ENCODE results near the gene PTPN1.

The PTPN1 gene

DNA sequence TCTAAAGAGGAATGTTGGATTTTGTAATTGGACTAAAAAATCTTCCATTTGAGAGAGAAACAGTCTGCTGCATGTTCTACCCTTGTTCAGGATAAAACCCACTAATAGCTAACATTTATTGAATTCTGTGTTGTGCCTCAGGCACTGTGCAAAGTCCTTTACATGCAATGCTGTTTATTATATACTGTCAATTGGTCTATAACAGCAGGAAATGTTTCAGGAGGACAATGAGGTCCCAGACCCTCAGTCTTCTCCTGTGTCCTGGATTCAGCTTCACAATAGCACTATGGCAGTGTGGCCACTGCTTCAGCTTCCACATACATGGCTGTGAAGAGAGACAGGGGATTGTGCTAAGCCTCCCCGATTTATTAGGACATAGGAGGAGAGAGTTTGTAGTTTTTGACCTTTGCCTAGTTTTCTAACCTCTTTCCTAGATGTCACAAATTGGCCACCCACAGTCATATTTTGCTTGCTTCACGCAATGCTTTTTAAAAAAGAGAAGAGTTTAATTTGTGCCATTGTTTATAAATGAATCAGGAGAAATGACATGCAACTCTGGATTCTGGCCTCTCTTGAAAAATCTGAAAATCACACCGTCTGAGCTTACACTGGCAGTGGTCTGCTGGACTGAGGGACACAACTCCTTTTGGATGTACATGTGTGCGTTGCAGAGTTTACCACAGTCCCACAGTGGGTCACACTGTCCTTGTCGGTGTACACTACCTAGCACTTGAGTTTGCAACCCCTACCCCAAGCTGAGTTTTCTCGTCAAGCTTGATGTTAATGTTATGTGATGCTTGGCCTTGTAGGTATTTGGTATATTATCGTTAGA, 11.3 kb downstream of the PTPN1 start:
- intact Hi-C loops (cut with DNase I; ENCODE audit: low total_unique reads), result no loop called here
- TF ChIP-seq, protein P1, sequence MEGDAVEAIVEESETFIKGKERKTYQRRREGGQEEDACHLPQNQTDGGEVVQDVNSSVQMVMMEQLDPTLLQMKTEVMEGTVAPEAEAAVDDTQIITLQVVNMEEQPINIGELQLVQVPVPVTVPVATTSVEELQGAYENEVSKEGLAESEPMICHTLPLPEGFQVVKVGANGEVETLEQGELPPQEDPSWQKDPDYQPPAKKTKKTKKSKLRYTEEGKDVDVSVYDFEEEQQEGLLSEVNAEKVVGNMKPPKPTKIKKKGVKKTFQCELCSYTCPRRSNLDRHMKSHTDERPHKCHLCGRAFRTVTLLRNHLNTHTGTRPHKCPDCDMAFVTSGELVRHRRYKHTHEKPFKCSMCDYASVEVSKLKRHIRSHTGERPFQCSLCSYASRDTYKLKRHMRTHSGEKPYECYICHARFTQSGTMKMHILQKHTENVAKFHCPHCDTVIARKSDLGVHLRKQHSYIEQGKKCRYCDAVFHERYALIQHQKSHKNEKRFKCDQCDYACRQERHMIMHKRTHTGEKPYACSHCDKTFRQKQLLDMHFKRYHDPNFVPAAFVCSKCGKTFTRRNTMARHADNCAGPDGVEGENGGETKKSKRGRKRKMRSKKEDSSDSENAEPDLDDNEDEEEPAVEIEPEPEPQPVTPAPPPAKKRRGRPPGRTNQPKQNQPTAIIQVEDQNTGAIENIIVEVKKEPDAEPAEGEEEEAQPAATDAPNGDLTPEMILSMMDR (IDR thresholded peaks at IDR 0.05), result no peak
- no peaks in the 10 kb centered on the region for H3K27me3 ChIP-seq
- no peak overlapping the region for H3K4me3 ChIP-seq
- DNase-seq, result no peak
- H3K36me3 ChIP-seq, result no peaks in the 10 kb centered on the region
- no peaks in the 10 kb centered on the region for H3K9me3 ChIP-seq
- H3K27ac ChIP-seq, result no peak overlapping the region
- peaks cover 0 to 66% (median 22%) of the 10 kb centered on the region in 4 donors for H3K4me1 ChIP-seq

DNA sequence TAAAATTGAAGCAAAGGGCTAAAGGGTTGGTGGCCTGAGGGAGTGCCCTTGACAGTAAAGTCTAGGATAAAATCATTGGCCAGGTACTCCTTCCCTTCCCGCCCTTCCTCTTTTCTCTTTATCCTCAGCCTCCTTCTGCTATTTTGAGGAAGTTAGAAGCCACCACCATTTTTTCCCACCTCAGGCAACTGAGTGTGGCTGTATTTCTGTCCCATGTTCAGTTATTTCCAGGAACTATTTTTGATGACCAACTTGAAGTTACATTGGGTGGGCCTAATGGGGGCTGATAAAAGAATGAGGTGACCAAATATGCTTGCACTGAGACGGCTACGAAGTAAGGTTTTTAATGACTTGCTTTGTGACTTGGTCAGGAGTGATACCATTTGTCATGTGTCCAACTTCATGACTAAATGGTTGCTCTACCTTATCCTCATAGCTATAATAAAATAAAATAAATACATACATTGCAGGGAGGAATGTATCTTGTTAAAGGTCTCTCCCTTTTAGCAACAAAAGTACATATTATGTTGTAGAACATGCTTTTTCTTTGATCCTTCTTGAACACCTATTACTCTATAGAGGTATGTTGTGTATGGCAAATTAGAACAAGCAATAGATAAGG, 12.0 kb downstream of the PTPN1 start:
- intact Hi-C loops (cut with DNase I; ENCODE audit: low total_unique reads), result no loop called here
- Histone ChIP-seq H3K9me3 (no peaks in the 10 kb centered on the region), H3K36me3 (no peaks in the 10 kb centered on the region), H3K27me3 (no peaks in the 10 kb centered on the region), H3K27ac (no peak overlapping the region), H3K4me3 (no peak overlapping the region), H3K4me1 (peaks cover 0 to 65% (median 22%) of the 10 kb centered on the region in 4 donors)
- TF ChIP-seq, protein P1 (IDR thresholded peaks at IDR 0.05), result no peak
- no peak for DNase-seq

DNA sequence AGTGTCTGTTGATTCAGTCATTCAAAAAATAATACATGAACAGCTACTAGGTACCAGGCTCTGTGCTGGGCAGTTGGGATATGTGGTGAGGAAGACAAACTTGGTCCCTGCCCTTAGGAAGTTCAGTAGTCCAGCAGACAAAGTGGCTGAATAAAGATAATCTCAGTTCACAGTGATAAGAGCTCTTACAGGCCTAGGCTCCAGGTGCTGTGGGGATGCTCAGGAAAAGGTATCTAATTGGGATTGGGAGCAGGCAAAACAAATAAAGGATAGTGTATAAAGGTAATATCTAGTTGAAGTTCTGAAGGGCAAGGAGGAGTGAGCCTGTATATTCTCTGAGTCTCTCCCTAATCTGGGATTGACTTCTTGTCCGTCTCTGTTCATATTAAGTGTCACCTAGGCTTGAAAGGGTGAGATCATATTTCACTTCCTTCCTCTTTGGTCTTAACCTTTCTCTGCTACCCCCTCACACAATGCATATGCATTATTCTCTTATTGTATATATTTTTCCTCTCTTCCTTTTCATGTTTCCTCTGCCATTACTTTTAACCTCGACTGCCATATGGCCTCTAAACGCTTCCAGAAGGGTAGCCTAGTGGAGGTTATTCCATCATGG, 13.5 kb downstream of the PTPN1 start:
- Histone ChIP-seq H3K4me1 (peaks cover 0 to 63% (median 19%) of the 10 kb centered on the region in 4 donors), H3K9me3 (no peaks in the 10 kb centered on the region), H3K36me3 (no peaks in the 10 kb centered on the region), H3K27ac (no peak overlapping the region), H3K4me3 (no peak overlapping the region), H3K27me3 (no peaks in the 10 kb centered on the region)
- no peak for DNase-seq
- TF ChIP-seq, protein P1 (IDR thresholded peaks at IDR 0.05), result no peak
- intact Hi-C loops (cut with DNase I; ENCODE audit: low total_unique reads), result no loop called here

DNA sequence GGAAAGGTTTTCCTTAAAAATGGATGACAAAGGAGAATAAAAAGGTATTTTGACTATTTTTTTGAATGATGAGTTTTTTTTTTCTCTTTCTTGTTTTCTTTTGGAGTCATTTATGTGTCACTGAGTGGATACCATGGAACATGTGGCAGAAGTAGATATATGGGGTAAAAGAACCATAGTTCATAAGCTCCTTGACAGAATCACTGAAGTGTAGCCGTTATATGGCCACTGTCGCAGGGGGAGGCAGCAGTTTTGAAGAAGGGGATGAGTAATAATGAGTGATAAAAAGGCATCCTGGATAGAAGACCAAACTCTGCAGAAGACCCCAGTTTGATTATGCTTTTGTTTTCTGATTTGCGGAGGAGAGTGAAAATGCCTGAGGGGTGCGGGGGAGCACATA, 15.5 kb downstream of the PTPN1 start:
- Histone ChIP-seq H3K36me3 (no peaks in the 10 kb centered on the region), H3K27ac (no peak overlapping the region), H3K27me3 (no peaks in the 10 kb centered on the region), H3K9me3 (no peaks in the 10 kb centered on the region), H3K4me1 (peaks cover 0 to 62% (median 24%) of the 10 kb centered on the region in 4 donors), H3K4me3 (no peak overlapping the region)
- intact Hi-C loops (cut with DNase I; ENCODE audit: low total_unique reads), result no loop called here
- TF ChIP-seq, protein P1 (IDR thresholded peaks at IDR 0.05), result no peak
- DNase-seq, result no peak

DNA sequence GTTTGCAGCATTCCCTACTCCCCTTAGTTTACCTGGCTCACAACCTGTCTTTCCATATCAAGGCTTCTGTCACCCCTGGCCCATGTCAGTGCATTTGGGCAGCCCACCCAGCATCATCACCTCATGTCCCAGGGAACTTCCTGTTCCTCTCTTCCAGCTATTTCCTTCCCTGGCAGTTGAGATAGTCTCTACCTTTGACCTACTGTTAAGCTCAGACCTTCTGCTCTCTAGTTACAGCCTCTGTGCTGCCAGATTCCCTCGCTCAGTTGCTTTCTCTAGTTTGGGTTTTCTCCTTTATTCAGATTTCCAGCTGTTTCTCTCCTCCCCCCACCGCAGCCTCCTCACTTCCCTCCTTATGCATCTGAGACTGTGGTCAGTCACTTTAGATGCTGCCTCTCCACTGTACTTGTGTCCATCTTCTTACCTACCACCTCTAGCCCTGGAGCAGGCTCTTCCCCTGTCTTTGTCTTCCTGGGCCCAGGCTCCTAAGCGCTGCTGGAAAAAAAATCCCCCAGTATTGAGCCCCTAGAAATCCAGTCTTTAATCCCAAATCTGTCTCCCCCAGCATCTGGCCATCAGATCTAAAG, 16.3 kb downstream of the PTPN1 start:
- Histone ChIP-seq H3K4me3 (no peak overlapping the region), H3K27ac (no peak overlapping the region), H3K9me3 (no peaks in the 10 kb centered on the region), H3K4me1 (peaks cover 0 to 56% (median 21%) of the 10 kb centered on the region in 4 donors), H3K27me3 (no peaks in the 10 kb centered on the region), H3K36me3 (no peaks in the 10 kb centered on the region)
- TF ChIP-seq, protein P1 (IDR thresholded peaks at IDR 0.05), result no peak
- no peak for DNase-seq
- intact Hi-C loops (cut with DNase I; ENCODE audit: low total_unique reads), result no loop called here
